Gastrocnemius medialis (tissue), 4 donors: ENCODE results near the gene IGFBPL1.

Experiments used
- POLR2A ChIP-seq, 2 donors: fragments of 450-650 bp; IDR thresholded peaks; one replicate each; pipeline ENCODE4 v1.6.1; 2017; ENCODE audit warnings: antibody characterized with exemption in 2 of 2, mild to moderate bottlenecking in 2 of 2, moderate library complexity in 2 of 2
- TF ChIP-seq, protein P1 (sequence below), 5 experiments: fragments of 450-650 bp in 3 of 5; fragments of 200-600 bp in 2 of 5; sonication (generic) in 2 of 5; IDR thresholded peaks in 4 of 5; conservative IDR thresholded peaks in 1 of 5; 1 replicate in 4 of 5; 2 replicates in 1 of 5; pipeline ENCODE4 v1.5.1; 2016 to 2019; ENCODE audit warnings: antibody characterized with exemption in 5 of 5, mild to moderate bottlenecking in 3 of 5, moderate library complexity in 3 of 5

- TF ChIP-seq, protein P1, sequence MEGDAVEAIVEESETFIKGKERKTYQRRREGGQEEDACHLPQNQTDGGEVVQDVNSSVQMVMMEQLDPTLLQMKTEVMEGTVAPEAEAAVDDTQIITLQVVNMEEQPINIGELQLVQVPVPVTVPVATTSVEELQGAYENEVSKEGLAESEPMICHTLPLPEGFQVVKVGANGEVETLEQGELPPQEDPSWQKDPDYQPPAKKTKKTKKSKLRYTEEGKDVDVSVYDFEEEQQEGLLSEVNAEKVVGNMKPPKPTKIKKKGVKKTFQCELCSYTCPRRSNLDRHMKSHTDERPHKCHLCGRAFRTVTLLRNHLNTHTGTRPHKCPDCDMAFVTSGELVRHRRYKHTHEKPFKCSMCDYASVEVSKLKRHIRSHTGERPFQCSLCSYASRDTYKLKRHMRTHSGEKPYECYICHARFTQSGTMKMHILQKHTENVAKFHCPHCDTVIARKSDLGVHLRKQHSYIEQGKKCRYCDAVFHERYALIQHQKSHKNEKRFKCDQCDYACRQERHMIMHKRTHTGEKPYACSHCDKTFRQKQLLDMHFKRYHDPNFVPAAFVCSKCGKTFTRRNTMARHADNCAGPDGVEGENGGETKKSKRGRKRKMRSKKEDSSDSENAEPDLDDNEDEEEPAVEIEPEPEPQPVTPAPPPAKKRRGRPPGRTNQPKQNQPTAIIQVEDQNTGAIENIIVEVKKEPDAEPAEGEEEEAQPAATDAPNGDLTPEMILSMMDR (IDR thresholded peaks at IDR 0.05 in 4 of 5, conservative IDR thresholded peaks at IDR 0.05 in 1 of 5): no peak
- TF ChIP-seq POLR2A (IDR thresholded peaks at IDR 0.05): no peak
Measured at GRCh38 chr9:38424918-38425317, 664 bp upstream of the IGFBPL1 start.
